Measurements from ENCODE around the gene GVQW3.
"Not testable (repeated sequence)": the region's sequence is repeated elsewhere in the genome, so short reads cannot be mapped to it uniquely, and the experiment has no call there.

The GVQW3 gene

DNA sequence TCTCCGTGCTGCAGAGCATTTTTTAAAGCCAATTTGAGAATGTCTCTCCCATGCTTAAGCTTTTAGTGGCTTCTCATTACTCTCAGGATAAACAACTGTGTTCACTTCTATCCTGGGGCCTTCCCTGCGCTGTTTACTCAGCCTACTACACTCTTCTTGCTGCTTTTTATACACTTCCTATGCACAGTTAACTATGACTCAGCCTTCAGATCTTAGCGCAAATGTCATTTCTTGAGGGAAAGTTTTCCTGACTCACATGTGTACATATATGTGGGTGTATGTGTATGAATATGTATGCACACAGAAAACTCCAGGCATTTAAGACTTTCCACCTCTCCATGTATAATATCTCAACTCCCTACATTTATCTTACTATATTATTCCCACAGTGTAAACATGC, 10.0 kb upstream of the GVQW3 start:
- H3K4me1 Mint-ChIP-seq = peaks cover 79% of the 10 kb centered on the region
- peak overlapping the region; percentile 79 for H3K4me3 Mint-ChIP-seq

DNA sequence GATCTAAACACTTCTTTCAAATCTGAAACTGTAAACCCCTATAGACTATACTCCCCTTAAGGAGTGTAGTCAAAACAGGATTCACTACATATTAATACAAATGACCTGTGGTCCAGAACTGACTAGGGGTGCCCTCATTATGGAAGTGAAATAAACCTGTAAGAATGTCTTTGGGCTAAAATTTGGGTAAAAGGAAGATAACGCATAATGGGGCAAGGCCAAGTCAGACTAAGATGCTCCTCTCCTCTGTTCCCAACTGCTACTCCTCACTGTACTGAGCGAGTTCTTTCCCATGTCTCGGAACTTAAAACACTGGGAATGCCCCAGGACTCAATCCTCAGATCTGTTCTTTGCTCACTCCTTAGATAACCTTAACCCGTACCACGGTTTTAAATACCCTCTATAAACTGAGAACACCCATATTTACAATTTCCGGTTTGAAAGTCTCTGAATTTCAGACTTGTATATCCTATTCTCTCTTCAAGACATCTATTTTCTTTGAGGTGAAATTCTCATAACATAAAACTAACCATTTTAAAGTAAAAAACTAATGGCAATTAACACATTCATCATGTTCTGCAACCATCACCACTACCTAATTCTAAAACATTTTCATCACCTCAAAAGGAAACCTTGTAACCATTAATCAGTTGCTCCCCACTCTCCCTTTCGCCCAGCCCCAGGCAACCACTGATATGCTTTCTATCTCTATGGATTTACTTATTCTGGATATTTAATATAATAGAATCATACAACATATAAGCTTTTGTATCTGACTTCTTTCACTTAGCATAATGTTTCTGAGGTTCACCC, 4.2 kb upstream of the GVQW3 start:
- H3K27me3 Mint-ChIP-seq = no peaks in the 10 kb centered on the region
- peaks cover 81% of the 10 kb centered on the region for H3K4me1 Mint-ChIP-seq
- H3K36me3 Mint-ChIP-seq = peaks cover 1% of the 10 kb centered on the region
- H3K4me3 Mint-ChIP-seq = peak overlapping the region; percentile 5
- no peak overlapping the region for H3K27ac Mint-ChIP-seq
- H3K9me3 Mint-ChIP-seq = no peaks in the 10 kb centered on the region

More for the DNA sequence above, 10.0 kb upstream of the GVQW3 start:
- Mint-ChIP-seq H3K27me3 (no peaks in the 10 kb centered on the region), H3K36me3 (peaks cover 3% of the 10 kb centered on the region), H3K9me3 (no peaks in the 10 kb centered on the region), H3K27ac (peak overlapping the region; percentile 95)

DNA sequence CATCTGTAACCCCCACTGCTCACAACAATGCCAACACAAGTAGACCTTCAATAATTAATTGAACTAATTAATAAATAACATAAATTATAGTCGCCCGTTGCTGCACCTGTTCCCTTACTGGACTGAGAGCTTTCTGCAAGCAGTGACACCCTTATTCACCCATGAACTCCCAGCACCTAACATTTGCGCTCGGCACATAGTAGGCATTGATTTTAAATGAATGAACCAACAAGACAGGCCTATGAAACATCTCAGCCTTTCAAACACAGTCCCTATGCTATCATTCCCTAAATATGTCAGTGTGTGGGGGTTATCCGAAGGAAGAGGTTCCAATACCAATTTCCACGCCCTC, 1.3 kb upstream of the GVQW3 start:
- Mint-ChIP-seq H3K36me3 (peaks cover 1% of the 10 kb centered on the region), H3K9me3 (no peaks in the 10 kb centered on the region), H3K27me3 (no peaks in the 10 kb centered on the region), H3K27ac (peak overlapping the region; percentile 97), H3K4me3 (peak overlapping the region; percentile 93), H3K4me1 (peaks cover 78% of the 10 kb centered on the region)

DNA sequence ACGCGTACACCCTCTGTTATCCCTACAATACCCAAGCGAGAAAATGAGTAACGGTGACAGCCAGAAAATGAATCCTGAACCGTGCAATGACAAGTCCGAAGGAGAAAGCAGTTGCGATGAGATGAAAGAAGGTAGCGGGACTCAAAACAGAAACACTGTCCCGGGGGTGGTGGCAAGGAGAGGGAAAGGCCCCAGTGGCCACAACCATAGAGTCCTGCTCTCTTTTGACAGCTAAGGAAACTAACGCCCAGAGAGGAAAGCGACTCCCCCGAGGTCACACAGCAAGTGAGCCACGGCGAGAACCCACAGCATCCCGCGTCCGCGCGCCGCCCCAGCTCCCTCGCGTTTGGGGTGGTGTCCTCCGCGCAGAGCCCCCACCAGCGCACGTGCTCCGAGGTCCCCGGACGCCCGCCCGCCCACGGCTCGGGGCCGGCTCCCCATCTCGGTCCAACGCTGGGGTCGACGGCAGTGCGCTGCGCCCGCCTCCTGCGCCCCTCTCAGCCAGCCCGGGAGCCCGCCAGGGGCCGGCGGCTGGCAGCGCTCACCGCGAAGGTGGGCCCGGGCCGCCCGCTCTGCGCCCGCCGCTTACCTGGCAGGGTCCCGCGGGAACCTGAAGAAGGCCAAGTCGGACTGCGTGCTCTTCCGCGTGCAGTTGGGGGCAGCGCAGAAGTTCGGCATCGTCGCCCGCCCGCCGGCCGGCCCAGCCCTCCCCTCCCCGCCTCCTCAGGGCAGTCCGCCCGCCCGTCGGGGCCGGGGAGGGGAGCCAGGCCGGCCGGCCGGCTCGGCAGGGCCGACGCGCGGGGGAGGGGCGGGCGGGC, 755 bp upstream of the GVQW3 start:
- peak overlapping the region; percentile 93 for H3K4me3 Mint-ChIP-seq
- H3K4me1 Mint-ChIP-seq = peaks cover 73% of the 10 kb centered on the region
- H3K36me3 Mint-ChIP-seq = peaks cover 1% of the 10 kb centered on the region
- peak overlapping the region; percentile 97 for H3K27ac Mint-ChIP-seq
- no peaks in the 10 kb centered on the region for H3K27me3 Mint-ChIP-seq
- H3K9me3 Mint-ChIP-seq = no peaks in the 10 kb centered on the region

DNA sequence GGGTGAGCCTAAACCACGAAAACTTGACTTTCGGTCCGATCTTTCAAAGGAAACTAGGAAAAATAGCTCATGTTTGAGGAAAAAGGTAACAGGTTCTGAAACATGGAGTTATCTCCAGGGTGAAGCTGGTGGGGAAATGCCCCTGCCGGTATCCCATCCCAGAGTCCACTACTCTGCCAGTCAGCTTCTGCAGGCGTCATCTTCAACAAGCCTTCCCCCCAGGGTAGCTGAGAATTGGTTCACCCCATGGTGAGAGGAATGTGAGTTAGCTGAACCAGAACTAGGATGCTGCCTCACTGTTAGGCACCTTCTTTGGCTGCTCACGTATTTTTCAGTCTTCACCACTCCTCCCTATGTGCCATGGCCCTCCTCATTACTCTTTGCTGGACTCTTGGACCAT, 1.1 kb downstream of the GVQW3 start:
- Mint-ChIP-seq H3K27ac (no peak overlapping the region), H3K4me1 (peaks cover 57% of the 10 kb centered on the region), H3K4me3 (peak overlapping the region; percentile 95)

DNA sequence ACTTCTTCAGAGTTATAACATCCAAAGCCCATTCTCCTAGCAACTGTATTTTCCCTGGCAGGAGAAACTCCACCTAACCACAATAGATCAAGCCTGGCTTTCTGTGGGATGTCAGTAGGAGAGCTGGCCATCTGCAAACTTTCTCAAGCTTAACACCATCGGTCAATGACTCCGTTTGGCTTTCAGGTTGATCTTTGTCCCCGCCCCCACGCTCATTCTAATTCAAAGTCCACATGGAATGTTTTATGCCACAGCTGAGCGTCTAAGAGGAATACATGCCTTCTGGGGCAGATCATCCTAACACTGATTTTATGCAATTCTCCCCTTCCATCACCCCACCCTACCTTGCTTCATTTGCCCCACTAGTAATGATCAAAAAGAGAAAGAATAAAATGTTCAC, 4.8 kb downstream of the GVQW3 start:
- no peak overlapping the region for H3K4me3 Mint-ChIP-seq
- no peaks in the 10 kb centered on the region for H3K9me3 Mint-ChIP-seq
- no peak overlapping the region for H3K27ac Mint-ChIP-seq
- peaks cover 28% of the 10 kb centered on the region for H3K4me1 Mint-ChIP-seq
- H3K36me3 Mint-ChIP-seq = no peaks in the 10 kb centered on the region
- no peaks in the 10 kb centered on the region for H3K27me3 Mint-ChIP-seq

More for the DNA sequence above, 1.1 kb downstream of the GVQW3 start:
- peaks cover 1% of the 10 kb centered on the region for H3K36me3 Mint-ChIP-seq
- H3K9me3 Mint-ChIP-seq = no peaks in the 10 kb centered on the region
- no peaks in the 10 kb centered on the region for H3K27me3 Mint-ChIP-seq

DNA sequence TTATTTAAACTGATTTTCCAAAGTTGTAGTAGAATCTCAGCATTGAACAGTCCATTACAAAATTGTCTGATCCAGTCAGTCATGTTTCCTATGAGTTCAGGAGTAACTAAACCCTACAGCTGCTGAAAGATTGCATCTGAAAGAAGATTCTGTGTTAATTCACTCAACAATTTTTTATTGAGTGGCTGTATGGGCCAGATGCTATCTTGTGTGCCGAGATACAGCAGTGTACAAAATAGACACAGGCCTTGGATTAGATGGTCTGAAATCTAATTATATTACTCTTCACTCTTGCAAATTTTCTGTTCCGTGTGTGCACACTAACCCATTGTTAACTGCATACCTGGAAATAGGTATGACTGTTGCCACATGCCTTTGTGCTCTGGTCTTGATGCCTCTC, 7.3 kb downstream of the GVQW3 start:
- Mint-ChIP-seq H3K36me3 (no peaks in the 10 kb centered on the region), H3K27ac (no peak overlapping the region), H3K4me3 (no peak overlapping the region), H3K27me3 (no peaks in the 10 kb centered on the region), H3K4me1 (peaks cover 7% of the 10 kb centered on the region), H3K9me3 (no peaks in the 10 kb centered on the region)

DNA sequence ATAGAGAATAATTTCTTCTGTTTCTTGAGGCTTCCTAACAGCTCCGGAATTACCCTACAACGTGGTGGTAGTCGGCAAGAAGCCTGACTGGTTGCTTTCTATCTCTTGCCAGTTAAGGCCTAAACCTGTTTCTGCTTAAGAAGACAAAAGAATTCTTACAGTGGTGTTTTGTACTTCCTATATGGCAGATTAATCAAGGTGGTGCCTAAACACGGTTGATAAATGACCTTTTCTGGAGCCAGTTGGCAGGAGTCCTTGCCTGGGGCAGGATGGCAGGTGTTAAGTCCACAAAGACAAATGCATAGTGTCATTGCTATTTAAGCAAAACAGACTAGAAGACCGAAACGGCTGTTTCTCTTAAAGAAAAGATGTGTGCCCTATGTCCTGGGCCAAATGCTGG, 9.9 kb downstream of the GVQW3 start:
- no peaks in the 10 kb centered on the region for H3K36me3 Mint-ChIP-seq
- no peaks in the 10 kb centered on the region for H3K4me1 Mint-ChIP-seq
- no peaks in the 10 kb centered on the region for H3K27me3 Mint-ChIP-seq
- no peak overlapping the region for H3K27ac Mint-ChIP-seq
- no peaks in the 10 kb centered on the region for H3K9me3 Mint-ChIP-seq
- H3K4me3 Mint-ChIP-seq = no peak overlapping the region

DNA sequence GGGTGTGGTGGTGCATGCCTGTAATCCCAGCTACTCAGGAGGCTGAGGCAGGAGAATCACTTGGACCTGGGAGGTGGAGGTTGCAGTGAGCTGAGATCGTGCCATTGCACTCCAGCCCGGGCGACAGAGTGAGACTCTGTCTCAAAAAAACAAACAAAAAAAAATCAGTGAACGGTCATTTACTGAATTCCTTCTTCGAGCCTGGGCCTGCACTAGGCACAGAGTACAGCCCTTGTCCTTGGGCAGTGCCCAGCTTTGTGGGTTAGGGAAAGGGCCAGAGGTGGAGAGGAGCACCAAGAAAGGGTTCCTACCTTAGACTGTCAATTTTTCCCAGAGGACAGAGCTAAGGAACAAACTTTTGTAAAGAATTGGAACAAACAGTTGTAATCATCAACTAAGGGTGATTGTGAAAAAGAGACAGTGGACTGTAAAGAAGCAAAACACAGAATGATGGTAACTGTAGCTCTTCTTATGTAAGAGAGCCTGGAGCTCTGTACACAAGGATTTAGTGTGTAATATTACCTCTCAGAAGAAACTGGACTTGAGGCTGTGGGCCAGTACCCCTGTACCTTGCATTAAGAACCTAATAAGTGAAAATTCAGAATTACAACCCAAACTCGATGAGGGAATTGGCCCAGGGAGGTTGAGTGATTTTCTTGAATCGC, 10.8 kb downstream of the GVQW3 start:
- Mint-ChIP-seq H3K27me3 (no peaks in the 10 kb centered on the region), H3K4me1 (no peaks in the 10 kb centered on the region), H3K36me3 (no peaks in the 10 kb centered on the region), H3K4me3 (no peak overlapping the region), H3K27ac (no peak overlapping the region), H3K9me3 (no peaks in the 10 kb centered on the region)

DNA sequence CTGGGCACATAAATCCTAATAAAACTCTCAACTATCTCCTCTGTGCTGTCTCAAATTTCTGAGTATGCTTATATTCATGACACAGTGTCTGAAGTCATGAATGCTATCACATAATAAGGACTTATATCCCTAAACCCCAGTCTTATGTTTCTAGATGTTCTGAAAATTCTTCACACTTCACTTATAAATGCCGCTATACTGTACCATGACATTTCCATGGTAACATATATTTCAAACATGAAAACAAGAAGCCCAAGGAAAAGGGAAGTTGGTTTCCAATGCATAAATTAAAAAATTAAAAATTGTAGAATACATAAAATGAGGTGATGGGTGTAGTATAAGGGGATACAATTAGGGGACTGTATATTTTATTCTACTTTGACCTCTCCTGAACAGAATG, 11.7 kb downstream of the GVQW3 start:
- Mint-ChIP-seq H3K4me1 (no peaks in the 10 kb centered on the region), H3K4me3 (no peak overlapping the region), H3K9me3 (no peaks in the 10 kb centered on the region), H3K36me3 (no peaks in the 10 kb centered on the region), H3K27me3 (no peaks in the 10 kb centered on the region), H3K27ac (no peak overlapping the region)

DNA sequence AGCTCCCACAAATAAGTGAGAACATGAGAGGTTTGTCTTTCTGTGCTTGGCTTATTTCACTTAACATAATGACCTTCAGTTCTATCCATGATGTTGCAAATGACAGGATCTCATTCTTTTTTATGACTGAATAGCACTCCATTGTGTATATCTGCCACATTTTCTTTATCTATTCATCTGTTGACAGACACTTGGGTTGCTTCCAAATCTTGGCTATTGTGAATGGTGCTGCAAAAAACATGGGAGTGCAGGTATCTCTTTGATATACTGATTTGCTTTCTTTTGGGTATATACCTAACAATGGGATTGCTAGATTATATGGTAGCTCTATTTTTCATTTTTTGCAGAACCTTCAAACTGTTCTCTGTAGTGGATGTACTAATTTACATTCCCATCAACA, 13.3 kb downstream of the GVQW3 start:
- H3K36me3 Mint-ChIP-seq = no peaks in the 10 kb centered on the region
- no peak overlapping the region for H3K27ac Mint-ChIP-seq
- H3K27me3 Mint-ChIP-seq = no peaks in the 10 kb centered on the region
- H3K4me3 Mint-ChIP-seq = no peak overlapping the region
- no peaks in the 10 kb centered on the region for H3K4me1 Mint-ChIP-seq
- no peaks in the 10 kb centered on the region for H3K9me3 Mint-ChIP-seq

DNA sequence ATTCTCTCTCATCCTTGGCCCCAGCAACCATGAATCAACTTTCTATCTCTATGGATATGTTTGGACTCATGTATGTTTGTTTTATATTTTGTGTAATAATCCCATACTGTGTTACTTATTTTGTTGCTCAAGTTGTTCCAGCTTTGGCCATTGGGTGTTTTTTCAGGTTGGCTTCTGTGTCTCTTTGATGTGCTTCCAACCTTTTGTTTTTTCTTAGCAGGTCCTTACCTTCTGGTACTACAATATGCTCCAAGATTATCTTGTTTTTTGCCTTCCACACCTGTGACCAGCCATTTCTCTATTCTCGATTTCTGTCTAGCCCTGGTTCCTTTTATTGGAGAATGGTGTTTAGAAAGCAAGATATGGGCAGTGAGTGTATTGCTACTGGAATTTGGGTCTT, 14.2 kb downstream of the GVQW3 start:
- Mint-ChIP-seq H3K36me3 (no peaks in the 10 kb centered on the region), H3K27me3 (no peaks in the 10 kb centered on the region), H3K9me3 (no peaks in the 10 kb centered on the region), H3K4me1 (no peaks in the 10 kb centered on the region), H3K4me3 (no peak overlapping the region), H3K27ac (no peak overlapping the region)

DNA sequence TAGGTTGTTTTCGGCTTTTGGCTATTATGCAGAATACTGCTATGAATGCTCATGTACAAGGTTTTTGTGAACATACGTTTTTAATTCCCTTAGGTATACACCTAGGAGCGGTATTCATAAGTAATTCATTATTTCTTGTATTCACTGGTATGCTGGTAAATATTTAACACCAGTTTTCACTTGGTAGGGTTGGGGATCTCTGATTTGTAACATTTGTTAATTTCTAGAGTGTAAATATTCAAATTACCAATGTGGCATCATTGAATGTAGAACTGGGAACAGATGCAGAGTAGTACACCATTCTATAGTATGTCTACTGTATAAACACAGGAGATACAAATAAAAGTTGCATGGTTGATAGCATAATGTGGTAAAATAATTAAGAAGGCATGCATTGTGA, 16.3 kb downstream of the GVQW3 start:
- Mint-ChIP-seq H3K36me3 (peaks cover 2% of the 10 kb centered on the region), H3K9me3 (no peaks in the 10 kb centered on the region), H3K4me3 (no peak overlapping the region), H3K4me1 (no peaks in the 10 kb centered on the region), H3K27me3 (no peaks in the 10 kb centered on the region), H3K27ac (no peak overlapping the region)

DNA sequence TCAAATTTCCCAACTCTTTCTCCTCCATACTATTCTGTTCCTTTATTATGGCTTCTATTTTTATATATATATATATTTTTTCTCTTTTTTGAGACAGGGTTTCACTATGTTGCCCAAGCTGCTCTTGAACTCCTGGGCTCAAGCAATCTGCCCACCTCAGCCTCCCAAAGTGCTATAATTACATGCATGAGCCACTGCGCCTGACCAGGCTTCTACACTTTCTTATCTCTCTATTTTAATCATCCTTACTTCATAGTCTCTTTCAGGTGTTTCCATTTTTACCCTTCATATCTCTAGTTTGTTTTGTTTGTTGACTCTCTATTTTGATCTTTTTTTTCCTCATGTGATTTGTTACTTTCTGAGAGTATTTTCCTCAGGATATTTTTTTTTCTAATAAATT, 19.8 kb downstream of the GVQW3 start:
- no peaks in the 10 kb centered on the region for H3K4me1 Mint-ChIP-seq
- no peaks in the 10 kb centered on the region for H3K27me3 Mint-ChIP-seq
- peaks cover 2% of the 10 kb centered on the region for H3K36me3 Mint-ChIP-seq
- H3K27ac Mint-ChIP-seq = no peak overlapping the region
- no peak overlapping the region for H3K4me3 Mint-ChIP-seq
- no peaks in the 10 kb centered on the region for H3K9me3 Mint-ChIP-seq

DNA sequence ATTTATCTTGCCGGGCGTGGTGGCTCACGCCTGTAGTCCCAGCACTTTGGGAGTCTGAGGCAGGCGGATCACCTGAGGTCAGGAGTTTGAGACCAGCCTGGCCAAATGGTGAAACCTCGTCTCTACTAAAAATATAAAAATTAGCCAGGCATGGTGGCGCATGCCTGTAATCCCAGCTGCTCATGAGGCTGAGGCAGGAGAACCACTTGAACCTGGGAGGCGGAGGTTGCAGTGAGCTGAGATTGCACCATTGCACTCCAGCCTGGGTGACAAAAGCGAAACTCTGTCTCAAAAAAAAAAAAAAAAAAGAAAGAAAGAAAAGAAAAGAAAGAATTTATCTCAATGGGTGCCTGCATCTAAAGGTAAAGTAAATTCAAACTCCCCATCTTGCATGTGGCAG, 20.4 kb downstream of the GVQW3 start:
- H3K4me1 Mint-ChIP-seq, H3K36me3 Mint-ChIP-seq, H3K27ac Mint-ChIP-seq, H3K27me3 Mint-ChIP-seq, H3K9me3 Mint-ChIP-seq, H3K4me3 Mint-ChIP-seq: not testable (repeated sequence)

DNA sequence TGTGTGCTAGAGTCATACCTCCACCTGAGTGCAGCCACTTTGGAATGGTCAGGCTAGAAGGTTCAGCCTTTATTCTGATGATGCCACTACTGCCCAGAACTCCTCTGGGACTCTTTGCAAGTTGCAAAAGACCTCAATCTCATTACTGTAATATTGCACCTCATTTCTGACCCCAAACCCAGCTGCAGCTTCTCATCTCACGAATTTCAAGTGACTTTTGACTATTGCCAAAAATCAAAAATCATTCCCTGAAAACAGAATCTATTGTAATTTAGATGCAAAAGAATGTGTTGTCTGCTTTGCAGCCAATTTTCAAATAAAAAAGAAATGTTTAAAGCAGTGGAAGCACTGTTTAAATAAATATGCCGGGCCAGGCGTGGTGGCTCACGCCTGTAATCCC, 25.2 kb downstream of the GVQW3 start:
- Mint-ChIP-seq H3K9me3 (no peaks in the 10 kb centered on the region), H3K4me1 (no peaks in the 10 kb centered on the region), H3K4me3 (no peak overlapping the region), H3K27me3 (no peaks in the 10 kb centered on the region), H3K27ac (no peak overlapping the region), H3K36me3 (no peaks in the 10 kb centered on the region)
